Pancreas (tissue), 10 donors: ENCODE measurements around the gene PATE3. TPM values are rescaled to one million over a fixed set of nuclear protein-coding genes. Genes with fewer than 3 reads are reported as not detected.

ENCODE experiments used
- ATAC-seq, 4 donors: fragments of 200-7000 bp; cut with Tn5 transposase; one replicate each; pipeline versions ENCODE4 v1.8.0 to v1.9.1; 2020; ENCODE audit warnings: mild to moderate bottlenecking in 4 of 4, moderate library complexity in 4 of 4
- DNase-seq, 6 donors: peaks; one replicate each; pipeline ENCODE4 v3.0.0-alpha.2; 2020
- FAIRE-seq: peaks from 2 replicates; lab custom pipeline; 2012; peaks lifted over from hg19 to GRCh38; lab: Jason Lieb, UNC
- H3K27ac ChIP-seq, 4 donors: fragments of 200-600 bp; sonication (generic); 1 replicate in 3 of 4; 2 replicates in 1 of 4; pipeline versions ENCODE4 v1.5.0 to v1.8.0; 2020
- H3K27me3 ChIP-seq, 4 donors: fragments of 200-600 bp; one replicate each; pipeline ENCODE4 v1.8.0; 2021
- H3K36me3 ChIP-seq, 3 donors: fragments of 200-600 bp; sonication (generic) in 1 of 3; one replicate each; pipeline versions ENCODE4 v1.5.0 to v1.8.0; 2020 to 2021
- H3K4me1 ChIP-seq, 3 donors: fragments of 200-600 bp; one replicate each; pipeline ENCODE4 v1.8.0; 2021
- H3K4me3 ChIP-seq, 4 donors: fragments of 200-600 bp; sonication (generic) in 2 of 4; one replicate each; pipeline versions ENCODE4 v1.5.0 to v1.8.0; 2020 to 2021
- H3K9me3 ChIP-seq, 4 donors: fragments of 200-600 bp; one replicate each; pipeline ENCODE4 v1.8.0; 2021
- CTCF ChIP-seq, 4 donors: fragments of 200-600 bp; sonication (generic) in 3 of 4; IDR thresholded peaks; one replicate each; pipeline versions ENCODE4 v1.5.0 to v1.8.0; 2021; ENCODE audit warnings: antibody characterized with exemption in 4 of 4
- WGBS, 2 donors: extraction: QIAGEN DNeasy Blood & Tissue Kit; methylation state at CpG; one replicate each; pipeline ENCODE4 v1.1.7; 2013; 5-methylcytosine and 5-hydroxymethylcytosine counted together
- intact Hi-C, 3 donors: fragments of 100-400 bp; cut with DNase I; formaldehyde crosslinking; loops; one replicate each; pipeline versions ENCODE4 v1.11.1 to v1.14.2; 2022
- polyA plus RNA-seq, 2 donors: library from polyadenylated mRNA; stranded (reverse); fragments of 200-250 nt; gene quantifications; one replicate each; pipeline ENCODE4 v1.2.3, GENCODE V29; 2013
- total RNA-seq, 6 donors: library from RNA; stranded (reverse); fragmentation: NEBNext Ultra II Directional in 4 of 6; extraction: Animal tissue kit (Norgen Biotek cat#: 25700) in 4 of 6; gene quantifications; one replicate each; pipeline versions ENCODE4 v1.2.1 to v1.2.4, GENCODE V29; 2021 to 2023
- donor health status: healthy with polysubstance abuse.
- donor health status: DM: no; HTN: no; CAD: no; lungs with moderate emphysema.
- donor health status: DM: no; HTN: no; CAD: no.
- donor health status: control.
- donor health status: control.
- donor health status: Bipolar disorder and iron deficiency.
- donor health status: DM: yes; HTN: yes; CAD: no.
- donor health status: DM: no; HTN: no; CAD: no.
- donor health status: DM: no; HTN: no; CAD: no.
- donor health status: DM: yes; HTN: yes; CAD: no.

The PATE3 gene
- total and polyA plus RNA-seq, 8 donors = not detected

DNA sequence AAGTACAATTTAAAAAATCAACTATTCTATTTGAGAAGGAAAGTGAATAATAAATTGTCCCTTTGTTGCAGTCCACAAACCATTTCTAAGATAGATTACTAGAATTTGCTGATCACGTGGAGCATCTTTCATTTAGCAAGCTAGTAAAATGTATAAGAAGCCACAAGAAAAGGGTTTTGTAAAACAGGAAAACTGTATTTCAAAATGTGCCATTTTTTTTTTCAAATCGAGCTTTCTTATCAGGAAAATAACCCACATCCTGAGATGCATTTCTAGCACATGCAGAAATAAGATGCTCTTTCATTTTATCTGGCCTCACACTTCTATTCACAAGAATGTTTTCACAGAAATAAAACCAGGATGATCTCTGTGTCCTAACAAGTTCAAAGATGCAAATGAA is 3.2 kb upstream of the PATE3 start:
- FAIRE-seq = no peak
- intact Hi-C loops = no loop called here
- no peak overlapping the region for H3K27ac ChIP-seq
- no peak overlapping the region for H3K4me3 ChIP-seq
- TF ChIP-seq CTCF (IDR thresholded peaks at IDR 0.05) = no peak
- H3K27me3 ChIP-seq = no peaks in the 10 kb centered on the region
- H3K9me3 ChIP-seq = no peaks in the 10 kb centered on the region
- DNase-seq = no peak
- no peaks in the 10 kb centered on the region for H3K4me1 ChIP-seq
- no peak for ATAC-seq
- WGBS, 2 donors = 41 to 47% methylated on average over 2 of the region's 2 CpGs
- H3K36me3 ChIP-seq = no peaks in the 10 kb centered on the region

DNA sequence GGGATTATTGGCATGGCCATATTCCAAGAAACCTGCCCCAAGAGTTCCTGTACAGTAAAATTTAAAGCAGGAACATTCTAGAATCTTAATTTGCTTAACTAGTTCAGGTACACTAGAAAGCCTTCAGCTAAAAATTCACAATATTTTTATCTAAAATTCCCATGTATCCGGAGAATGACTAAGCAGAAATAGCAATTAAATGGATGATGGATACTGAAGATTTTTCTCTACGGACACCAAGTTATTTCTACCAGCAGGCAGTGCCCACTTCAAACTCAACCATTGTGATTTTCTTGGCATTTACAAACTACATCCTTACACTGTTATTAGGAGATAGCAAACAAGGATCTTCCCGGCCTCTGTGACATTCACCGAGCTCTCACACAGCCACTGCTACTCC is 2.9 kb downstream of the PATE3 start:
- intact Hi-C loops = no loop called here
- ATAC-seq (no peak), DNase-seq (no peak), FAIRE-seq (no peak)
- no peak for TF ChIP-seq CTCF (IDR thresholded peaks at IDR 0.05)
- no peak overlapping the region for H3K4me3 ChIP-seq
- no peaks in the 10 kb centered on the region for H3K9me3 ChIP-seq
- H3K27ac ChIP-seq = no peak overlapping the region
- 83 to 86% methylated on average over 4 of the region's 4 CpGs for WGBS, 2 donors
- no peaks in the 10 kb centered on the region for H3K36me3 ChIP-seq
- H3K4me1 ChIP-seq = no peaks in the 10 kb centered on the region
- no peaks in the 10 kb centered on the region for H3K27me3 ChIP-seq

DNA sequence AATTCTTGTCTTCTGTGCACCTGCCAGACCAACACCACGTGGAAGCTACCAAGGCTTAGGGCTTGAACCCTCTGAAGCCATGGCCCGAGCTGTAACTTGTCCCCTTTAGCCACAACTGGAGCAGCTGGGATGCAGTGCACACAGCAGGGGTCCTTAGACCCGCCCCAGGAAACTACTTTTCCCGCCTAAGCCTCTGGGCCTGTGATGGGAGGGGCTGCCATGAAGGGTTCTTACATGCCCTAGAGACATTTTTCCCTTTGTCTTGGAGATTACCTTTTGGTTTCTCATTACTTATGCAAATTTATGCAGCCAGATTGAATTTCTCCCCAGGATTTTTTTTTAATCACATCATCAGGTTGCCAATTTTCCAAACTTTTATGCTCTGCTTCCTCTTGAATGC is 9.7 kb downstream of the PATE3 start:
- no peak overlapping the region for H3K27ac ChIP-seq
- WGBS, 2 donors = 30 to 33% methylated on average over 4 of the region's 4 CpGs
- no peaks in the 10 kb centered on the region for H3K27me3 ChIP-seq
- ATAC-seq (no peak), FAIRE-seq (no peak), DNase-seq (no peak)
- intact Hi-C loops = no loop called here
- H3K36me3 ChIP-seq = no peaks in the 10 kb centered on the region
- H3K4me3 ChIP-seq = no peak overlapping the region
- no peaks in the 10 kb centered on the region for H3K9me3 ChIP-seq
- no peaks in the 10 kb centered on the region for H3K4me1 ChIP-seq
- TF ChIP-seq CTCF (IDR thresholded peaks at IDR 0.05) = no peak

- Histone ChIP-seq H3K9me3 (no peaks in the 10 kb centered on the region), H3K4me3 (no peak overlapping the region), H3K4me1 (no peaks in the 10 kb centered on the region), H3K36me3 (no peaks in the 10 kb centered on the region), H3K27me3 (no peaks in the 10 kb centered on the region), H3K27ac (no peak overlapping the region)
- intact Hi-C loops = no loop called here
- 11 to 23% methylated on average over 2 of the region's 2 CpGs for WGBS, 2 donors
- DNase-seq (no peak), FAIRE-seq (no peak), ATAC-seq (no peak)
- no peak for TF ChIP-seq CTCF (IDR thresholded peaks at IDR 0.05)
Measured at GRCh38 chr11:125799808-125800207, 11.9 kb downstream of the PATE3 start.

- intact Hi-C loops = no loop called here
- H3K27ac ChIP-seq = no peak overlapping the region
- FAIRE-seq (no peak), DNase-seq (no peak), ATAC-seq (no peak)
- no peak overlapping the region for H3K4me3 ChIP-seq
- H3K36me3 ChIP-seq = no peaks in the 10 kb centered on the region
- H3K9me3 ChIP-seq = no peaks in the 10 kb centered on the region
- H3K4me1 ChIP-seq = no peaks in the 10 kb centered on the region
- H3K27me3 ChIP-seq = no peaks in the 10 kb centered on the region
- WGBS, 2 donors = 0 to 34% methylated on average over 1 of the region's 1 CpG
- TF ChIP-seq CTCF (IDR thresholded peaks at IDR 0.05) = no peak
Measured at GRCh38 chr11:125802387-125802786, 14.5 kb downstream of the PATE3 start.
